GM12864 (cell line): ENCODE results near the gene INPP4B.
A peak's percentile ranks its signal among the peaks of the same experiment; 100 is the strongest.
"Not testable (repeated sequence)": the region's sequence is repeated elsewhere in the genome, so short reads cannot be mapped to it uniquely, and the experiment has no call there.

Experiments
- DNase-seq: peaks from one replicate; pipeline ENCODE4 v3.0.0-alpha.2; 2011; ENCODE audit warnings: low read depth
- H3K4me3 ChIP-seq: 2 replicates; pipeline ENCODE4 v1.5.1; 2011; ENCODE audit warnings: mild to moderate bottlenecking, low read depth, low read length, control low read depth
- TF ChIP-seq, protein P1 (sequence below): IDR thresholded peaks from 2 replicates; pipeline ENCODE4 v1.5.1; 2011; ENCODE audit warnings: low read depth, mild to moderate bottlenecking, moderate library complexity, low read length, control low read depth, inconsistent platforms; ENCODE audit errors: missing control alignments

INPP4B gene

DNA sequence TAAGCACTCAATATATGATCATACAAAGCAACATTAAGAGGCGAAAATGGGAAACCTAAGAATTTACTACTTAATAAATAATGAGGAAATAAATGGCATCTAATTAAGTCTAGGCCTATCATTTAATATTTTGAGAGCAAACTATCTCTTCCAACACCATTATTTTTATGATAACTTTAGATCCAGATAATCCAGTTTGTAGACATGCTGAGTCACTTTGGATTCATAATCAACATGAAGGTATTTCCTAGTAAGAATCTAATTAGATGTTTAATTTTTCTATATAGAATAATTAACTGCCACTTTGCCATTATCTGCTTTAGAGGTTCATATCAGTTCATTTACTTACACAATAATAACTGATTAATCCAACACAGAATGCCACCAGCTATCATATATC, 336.2 kb downstream of the INPP4B start:
- no peak for DNase-seq
- no peak overlapping the region for H3K4me3 ChIP-seq
- TF ChIP-seq, protein P1, sequence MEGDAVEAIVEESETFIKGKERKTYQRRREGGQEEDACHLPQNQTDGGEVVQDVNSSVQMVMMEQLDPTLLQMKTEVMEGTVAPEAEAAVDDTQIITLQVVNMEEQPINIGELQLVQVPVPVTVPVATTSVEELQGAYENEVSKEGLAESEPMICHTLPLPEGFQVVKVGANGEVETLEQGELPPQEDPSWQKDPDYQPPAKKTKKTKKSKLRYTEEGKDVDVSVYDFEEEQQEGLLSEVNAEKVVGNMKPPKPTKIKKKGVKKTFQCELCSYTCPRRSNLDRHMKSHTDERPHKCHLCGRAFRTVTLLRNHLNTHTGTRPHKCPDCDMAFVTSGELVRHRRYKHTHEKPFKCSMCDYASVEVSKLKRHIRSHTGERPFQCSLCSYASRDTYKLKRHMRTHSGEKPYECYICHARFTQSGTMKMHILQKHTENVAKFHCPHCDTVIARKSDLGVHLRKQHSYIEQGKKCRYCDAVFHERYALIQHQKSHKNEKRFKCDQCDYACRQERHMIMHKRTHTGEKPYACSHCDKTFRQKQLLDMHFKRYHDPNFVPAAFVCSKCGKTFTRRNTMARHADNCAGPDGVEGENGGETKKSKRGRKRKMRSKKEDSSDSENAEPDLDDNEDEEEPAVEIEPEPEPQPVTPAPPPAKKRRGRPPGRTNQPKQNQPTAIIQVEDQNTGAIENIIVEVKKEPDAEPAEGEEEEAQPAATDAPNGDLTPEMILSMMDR = no peak

DNA sequence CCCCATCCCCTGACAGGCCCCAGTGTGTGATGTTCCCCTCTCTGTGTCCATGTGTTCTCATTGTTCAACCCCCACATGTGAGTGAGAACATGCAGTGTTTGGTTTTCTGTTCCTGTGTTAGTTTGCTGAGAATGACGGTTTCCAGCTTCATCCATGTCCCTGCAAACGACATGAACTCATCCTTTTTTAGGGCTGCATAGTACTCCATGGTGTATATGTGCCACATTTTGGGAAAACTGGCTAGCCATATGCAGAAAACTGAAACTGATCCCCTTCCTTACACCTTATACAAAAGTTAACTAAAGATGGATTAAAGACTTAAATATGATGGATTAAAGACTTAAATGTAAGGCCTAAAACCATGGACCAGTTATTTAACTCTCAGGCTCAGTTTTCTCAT, 336.7 kb downstream of the INPP4B start:
- not testable (repeated sequence) for H3K4me3 ChIP-seq, DNase-seq

DNA sequence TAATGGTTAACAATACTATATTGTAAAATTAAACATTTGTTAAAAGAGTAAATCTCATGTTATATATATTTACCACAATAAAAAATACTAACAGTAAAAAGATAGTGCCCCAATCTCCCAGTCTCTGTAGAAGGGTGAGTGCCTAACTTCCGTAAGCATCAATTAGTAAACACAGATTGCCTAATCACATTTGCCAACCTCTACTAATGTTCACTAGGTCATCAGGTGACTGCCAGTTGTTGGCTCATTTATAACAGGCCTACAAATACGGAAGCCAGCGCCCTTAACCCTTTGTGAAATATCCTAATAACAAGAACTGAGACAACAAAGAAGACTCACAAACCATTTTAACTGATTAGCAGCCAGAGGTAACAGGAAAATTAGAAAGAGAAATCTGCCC, 345.1 kb downstream of the INPP4B start:
- H3K4me3 ChIP-seq = no peak overlapping the region
- TF ChIP-seq, protein P1 = no peak
- DNase-seq = no peak

DNA sequence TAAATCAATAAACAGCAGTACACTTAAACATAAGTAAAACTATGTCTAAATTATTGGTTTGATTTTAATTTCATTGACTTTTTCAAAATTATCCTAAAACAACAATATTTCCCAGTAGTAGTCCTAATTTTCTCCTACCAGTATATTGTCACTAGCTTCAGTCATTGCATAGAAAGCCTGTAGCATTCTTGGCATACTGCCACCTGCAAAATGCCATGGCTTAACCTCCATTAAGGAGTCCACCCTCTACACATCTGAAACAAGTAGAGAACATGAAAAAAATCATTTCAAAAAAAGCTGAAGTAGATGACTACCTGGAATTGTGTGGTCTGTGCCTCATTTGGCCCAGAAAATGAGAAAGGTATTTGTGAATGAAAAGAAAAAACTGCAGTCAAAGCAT, 348.5 kb downstream of the INPP4B start:
- H3K4me3 ChIP-seq = no peak overlapping the region
- no peak for DNase-seq
- TF ChIP-seq, protein P1 = no peak

DNA sequence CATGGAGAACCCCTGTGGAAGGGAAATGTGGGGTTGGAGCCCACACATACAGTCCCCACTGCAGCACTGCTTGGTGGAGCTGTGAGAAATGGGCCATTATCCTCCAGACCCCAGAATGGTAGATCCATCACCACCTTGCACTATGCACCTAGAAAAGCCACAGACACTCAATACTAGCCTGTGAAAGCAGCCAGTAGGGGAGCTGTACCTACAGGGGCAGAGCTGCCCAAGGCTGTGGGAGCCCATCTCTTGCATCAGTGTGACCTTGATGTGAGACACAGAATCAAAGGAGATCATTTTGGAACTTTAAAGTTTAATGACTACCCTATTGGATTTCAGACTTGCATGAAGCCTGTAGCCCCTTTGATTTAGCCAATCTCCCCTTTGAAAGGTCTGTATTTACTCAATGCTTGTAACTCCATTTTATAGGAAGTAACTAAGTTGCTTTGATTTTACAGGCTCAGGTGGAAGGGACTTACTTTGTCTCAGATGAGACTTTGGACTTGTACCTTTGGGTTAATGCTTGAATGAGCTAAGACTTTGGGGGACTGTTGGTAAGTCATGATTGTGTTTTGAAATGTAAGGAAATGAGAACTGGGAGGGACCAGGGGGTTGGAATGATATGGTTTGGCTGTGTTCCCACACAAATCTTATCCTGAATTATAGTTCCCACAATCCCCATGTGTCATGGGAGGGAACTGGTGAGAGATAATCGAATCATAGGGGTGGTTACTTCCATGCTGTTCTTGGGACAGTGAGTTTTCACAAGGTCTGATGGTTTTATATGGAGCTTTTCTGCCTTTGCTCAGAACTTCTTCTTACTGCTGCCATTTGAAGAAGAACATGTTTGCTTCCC, 352.6 kb downstream of the INPP4B start:
- H3K4me3 ChIP-seq = no peak overlapping the region
- no peak for DNase-seq
- TF ChIP-seq, protein P1 = peak; percentile 11

DNA sequence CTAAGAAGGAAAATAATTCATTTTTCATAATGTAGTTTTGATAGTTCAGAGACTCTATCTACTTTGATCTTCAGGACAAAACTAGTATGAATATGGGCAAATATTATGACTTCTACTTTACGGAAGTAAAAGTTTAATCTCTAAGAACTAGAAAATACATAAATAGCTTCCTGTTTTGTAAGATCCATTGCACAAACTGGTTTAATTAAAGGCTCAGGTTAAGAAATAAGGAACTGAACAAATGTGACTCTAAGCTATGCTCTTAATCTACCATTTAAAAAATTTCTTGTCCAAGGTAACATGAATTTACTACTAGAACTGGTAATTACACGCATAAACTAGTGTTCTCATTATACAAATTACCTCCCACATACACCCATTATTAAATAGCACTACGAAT, 360.6 kb downstream of the INPP4B start:
- no peak for DNase-seq
- no peak overlapping the region for H3K4me3 ChIP-seq
- TF ChIP-seq, protein P1 = no peak

DNA sequence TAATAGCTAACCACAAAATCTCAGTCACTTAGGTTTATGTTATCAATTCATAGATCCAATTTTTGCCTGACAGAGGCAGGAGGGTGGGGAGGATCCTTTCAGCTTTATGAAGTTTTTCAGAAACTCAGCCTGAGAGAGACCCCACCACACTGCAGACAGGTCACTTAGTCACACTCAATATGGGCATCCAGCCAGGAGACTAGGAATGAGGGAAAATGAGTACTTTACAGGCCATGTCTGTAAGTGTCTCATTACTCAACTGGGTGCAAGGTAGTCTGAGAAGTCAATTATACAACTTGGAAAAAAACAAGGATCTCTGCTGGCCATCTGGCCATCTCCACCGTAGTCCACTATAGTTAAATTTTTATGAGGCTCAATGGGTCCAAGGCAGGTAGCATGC, 365.9 kb downstream of the INPP4B start:
- no peak overlapping the region for H3K4me3 ChIP-seq
- TF ChIP-seq, protein P1 = no peak
- DNase-seq = no peak
